ENCODE data around the gene CFAP91. TPM values are rescaled to one million over a fixed set of nuclear protein-coding genes. Genes with fewer than 3 reads are reported as not detected.
"Not testable (repeated sequence)": the region's sequence is repeated elsewhere in the genome, so short reads cannot be mapped to it uniquely, and the experiment has no call there.

Gene CFAP91
- total RNA-seq, 1 experiment from 2014 or later: 1.1 TPM

DNA sequence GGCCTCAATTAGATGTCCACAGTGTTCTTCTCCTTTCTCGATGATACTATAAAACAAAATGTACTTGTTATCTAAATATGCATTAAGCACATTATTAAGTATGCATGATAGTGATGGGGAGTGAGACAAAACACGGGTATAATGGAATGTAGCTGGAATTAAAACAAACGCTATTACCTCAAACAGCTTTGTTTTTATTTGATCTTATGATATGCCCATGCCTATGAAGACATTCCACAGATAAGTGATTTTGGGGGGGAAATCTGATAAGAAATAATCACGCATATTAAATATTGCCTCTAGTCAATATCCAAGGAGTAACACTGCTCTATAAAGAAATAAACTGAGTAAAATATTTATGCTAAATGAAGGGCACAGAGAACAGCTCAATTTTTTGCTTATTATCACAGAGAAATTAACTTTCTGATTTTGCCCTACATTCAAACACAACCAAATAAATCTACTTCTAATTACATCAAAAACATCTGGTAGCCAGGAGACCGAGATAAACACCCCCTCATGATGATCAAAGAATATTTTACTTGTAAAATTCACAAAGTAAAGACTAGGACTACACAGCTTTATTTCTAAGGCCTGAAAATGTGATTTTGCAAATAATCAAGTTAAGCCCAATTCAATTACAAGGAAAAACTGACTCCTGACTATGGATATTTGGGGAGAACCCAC, 27.5 kb upstream of the CFAP91 start:
- DNase-seq: no peak
- H3K9me3 ChIP-seq: no peaks in the 10 kb centered on the region
- no peaks in the 10 kb centered on the region for H3K27me3 ChIP-seq
- H3K36me3 ChIP-seq: peaks cover 8% of the 10 kb centered on the region; the same call in 1 of the 2 replicates
- no peak overlapping the region for H3K4me3 ChIP-seq

DNA sequence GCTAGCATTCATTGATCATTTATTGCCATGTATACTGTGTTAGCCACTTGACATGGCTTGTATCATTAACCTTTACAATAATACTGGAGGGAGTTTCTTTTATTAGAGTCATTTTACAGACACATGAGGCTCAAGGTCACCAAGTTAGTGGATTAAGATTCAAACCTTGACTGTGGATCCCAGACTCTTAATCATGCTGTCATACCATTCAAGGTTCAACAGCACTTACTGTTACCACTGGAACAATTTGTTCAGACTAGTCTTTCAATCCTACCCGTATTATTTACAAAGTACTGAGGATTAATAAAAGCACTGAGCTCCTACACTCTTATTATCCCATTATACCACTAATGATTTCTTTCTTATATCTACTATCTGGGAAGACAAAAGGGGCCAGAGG, 26.8 kb upstream of the CFAP91 start:
- DNase-seq: no peak
- Histone ChIP-seq H3K36me3 (peaks cover 8% of the 10 kb centered on the region; the same call in 1 of the 2 replicates), H3K27me3 (no peaks in the 10 kb centered on the region), H3K9me3 (no peaks in the 10 kb centered on the region), H3K4me3 (peak overlapping the region; percentile 60)

DNA sequence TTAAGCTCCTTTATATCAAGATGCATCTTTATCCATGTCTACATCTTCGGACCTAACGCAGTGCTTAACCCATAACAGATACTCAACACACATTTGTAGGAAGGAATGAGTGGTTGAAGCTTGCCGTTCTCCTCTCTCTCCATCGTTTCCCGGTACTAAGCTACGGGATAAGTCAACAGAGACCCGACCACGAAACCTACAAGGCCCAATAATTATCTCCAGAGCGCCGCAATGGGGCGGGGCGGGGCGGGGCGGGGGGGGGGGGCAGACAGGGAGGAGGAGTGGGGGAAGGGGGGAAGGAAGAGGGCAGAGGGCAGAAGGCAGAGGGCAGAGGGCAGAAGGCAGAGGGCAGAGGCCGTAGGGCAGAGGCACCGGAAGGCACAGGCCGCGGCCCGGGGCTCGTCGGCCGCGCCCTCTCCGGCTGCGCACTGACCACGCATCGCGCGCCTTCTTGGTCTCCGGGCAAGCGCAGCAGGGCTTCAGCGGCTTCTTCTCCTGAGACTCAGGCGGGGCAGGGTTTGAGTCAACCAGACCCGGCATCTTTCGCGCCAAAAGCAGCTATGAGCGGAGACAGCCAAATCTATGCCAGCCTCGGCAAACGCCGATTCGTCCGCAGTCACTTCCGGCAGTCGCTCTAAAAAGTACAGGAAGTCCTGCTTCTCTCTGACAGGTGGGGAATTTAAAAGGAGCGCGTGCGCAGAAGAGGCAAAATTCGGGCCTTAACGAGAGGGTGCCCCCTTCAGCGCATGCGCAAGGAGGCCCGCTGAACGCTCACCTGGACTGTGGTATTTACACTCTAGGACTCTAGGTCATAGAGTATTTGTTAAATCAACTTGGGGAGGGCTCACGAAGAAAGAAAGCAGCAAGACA, 25.8 kb upstream of the CFAP91 start, which contains the start of gene COX17:
TSS of gene COX17 (minus strand) at position 636 of the 870 bp plus-strand sequence. CDS start at position 540, 96 bp downstream.
- peak; percentile 96 for DNase-seq
- Histone ChIP-seq H3K27me3 (no peaks in the 10 kb centered on the region), H3K4me3 (peak within 1 kb of the TSS; percentile 60), H3K9me3 (no peaks in the 10 kb centered on the region), H3K36me3 (peaks cover 8% of the 10 kb centered on the region; the same call in 1 of the 2 replicates)

DNA sequence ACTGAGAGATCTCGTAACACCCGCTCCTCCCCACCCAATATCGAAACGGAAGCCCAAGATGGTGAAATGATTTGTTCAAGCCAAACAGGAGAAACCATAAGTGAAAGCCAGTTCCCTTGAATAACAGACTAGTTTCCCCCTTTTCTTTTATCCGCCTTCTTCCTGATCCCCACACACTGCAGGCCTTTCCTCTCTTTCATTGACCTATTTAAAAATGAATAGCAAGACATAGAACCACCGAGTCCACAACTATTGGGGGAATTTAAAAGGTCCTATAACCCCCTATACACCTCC, 25.2 kb upstream of the CFAP91 start:
- Histone ChIP-seq H3K27me3 (no peaks in the 10 kb centered on the region), H3K9me3 (no peaks in the 10 kb centered on the region), H3K4me3 (peak overlapping the region; percentile 60), H3K36me3 (peaks cover 8% of the 10 kb centered on the region; the same call in 1 of the 2 replicates)
- no peak for DNase-seq

DNA sequence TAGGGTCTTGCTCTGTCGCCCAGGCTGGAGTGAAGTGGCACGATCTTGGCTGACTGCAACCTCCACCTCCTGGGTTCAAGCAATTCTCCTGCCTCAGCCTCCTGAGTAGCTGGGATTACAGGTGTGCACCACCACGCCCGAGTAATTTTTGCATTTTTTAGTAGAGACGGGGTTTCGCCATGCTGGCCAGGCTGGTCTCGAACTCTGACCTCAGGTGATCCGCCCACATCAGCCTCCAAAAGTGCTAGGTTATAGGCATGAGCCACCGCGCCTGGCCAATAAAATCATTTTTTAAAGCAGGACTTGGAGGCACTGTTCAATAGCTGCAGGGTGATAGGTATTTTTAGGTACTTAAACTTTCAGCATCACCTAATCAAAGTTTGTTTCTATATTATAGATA, 24.6 kb upstream of the CFAP91 start:
- H3K4me3 ChIP-seq, H3K27me3 ChIP-seq, H3K9me3 ChIP-seq, H3K36me3 ChIP-seq, DNase-seq: not testable (repeated sequence)

DNA sequence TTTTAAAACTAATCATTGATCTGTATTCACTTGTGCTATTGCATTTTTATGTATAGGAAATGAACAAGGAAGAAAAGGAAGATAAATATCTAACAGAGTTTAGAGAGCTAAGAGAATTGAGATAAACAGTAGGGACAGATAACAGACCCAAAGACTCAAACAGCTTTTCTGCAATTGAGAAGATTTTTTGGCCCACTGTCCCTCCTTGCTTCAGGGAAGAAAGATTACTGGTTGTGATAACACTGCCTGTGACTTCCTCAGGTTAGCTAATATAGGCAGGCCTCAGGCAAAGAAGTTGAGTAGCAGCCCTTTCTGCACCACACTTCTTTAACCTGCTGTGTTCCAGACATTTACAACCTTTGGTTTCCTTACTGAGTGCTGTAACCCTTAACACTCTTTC, 22.9 kb upstream of the CFAP91 start:
- Histone ChIP-seq H3K27me3 (no peaks in the 10 kb centered on the region), H3K4me3 (no peak overlapping the region), H3K36me3 (peaks cover 3% of the 10 kb centered on the region; the same call in 1 of the 2 replicates), H3K9me3 (no peaks in the 10 kb centered on the region)
- no peak for DNase-seq

DNA sequence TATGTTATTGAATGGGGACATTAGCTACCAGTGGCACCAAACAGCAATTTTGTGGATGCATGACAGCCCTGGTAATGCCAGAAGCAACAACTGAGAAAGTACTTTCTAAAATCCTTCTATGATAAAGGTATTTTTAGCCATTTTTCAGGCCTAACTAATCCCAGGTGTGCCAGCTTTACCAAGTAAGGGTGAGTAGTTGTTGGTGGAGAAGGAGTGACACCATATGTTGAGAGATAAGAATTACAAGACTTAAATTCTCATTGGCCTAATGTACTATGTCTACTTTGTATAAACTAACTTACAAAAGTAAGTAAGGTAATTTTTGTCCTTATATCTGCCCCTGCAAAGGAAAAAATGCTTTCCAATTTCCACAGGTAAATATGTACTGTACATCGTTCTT, 21.5 kb upstream of the CFAP91 start:
- Histone ChIP-seq H3K9me3 (no peaks in the 10 kb centered on the region), H3K36me3 (no peaks in the 10 kb centered on the region), H3K4me3 (no peak overlapping the region), H3K27me3 (no peaks in the 10 kb centered on the region)
- no peak for DNase-seq

DNA sequence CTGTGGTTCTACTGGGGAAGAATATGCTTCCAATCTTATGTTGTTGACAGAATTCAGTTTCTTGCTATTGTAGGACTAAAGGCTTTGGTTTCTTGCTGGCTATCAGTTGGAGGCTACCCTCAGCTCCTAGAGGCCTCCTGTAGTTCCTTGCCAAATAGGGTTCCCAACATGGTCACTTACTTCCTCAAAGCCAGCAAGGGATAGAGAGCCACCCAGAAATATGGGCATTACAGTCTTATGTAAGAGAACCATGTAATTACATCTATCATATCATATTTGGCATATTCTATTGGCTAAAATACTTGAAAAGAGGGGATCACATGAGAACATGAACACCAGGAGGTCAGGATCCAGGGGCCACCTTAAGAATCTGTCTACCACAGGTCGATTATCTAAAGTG, 19.4 kb upstream of the CFAP91 start:
- no peaks in the 10 kb centered on the region; the same call in 1 of the 2 replicates for H3K9me3 ChIP-seq
- no peak overlapping the region for H3K4me3 ChIP-seq
- no peaks in the 10 kb centered on the region for H3K36me3 ChIP-seq
- no peak for DNase-seq
- H3K27me3 ChIP-seq: no peaks in the 10 kb centered on the region

DNA sequence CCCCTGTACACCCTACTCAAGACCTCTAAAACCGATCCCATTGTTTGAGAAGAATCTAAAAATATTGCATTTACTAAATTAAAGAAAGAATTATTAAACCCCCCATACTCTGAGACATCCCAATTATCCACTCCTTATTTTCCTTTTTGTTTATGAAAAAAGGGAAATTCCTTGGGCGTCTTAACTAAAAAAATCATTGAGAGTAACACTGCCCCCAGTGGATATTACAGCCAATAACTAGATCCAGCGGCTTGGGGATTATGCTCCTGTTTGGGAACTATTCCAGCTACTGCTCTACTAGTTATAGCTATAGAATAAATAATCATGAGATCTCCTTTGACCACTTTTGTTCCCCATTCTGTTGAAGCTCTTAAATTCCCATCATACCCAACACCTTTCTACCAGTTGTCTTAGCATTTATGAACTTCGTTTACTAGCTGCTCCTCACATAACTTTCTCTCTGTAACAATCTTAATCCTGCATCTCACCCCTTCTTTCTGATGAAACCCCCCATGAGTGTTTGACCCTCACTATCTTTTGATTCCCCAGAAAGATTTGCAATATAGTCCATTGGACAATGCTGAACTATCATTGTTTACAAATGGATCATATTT, 12.7 kb upstream of the CFAP91 start:
- Histone ChIP-seq H3K27me3 (no peaks in the 10 kb centered on the region), H3K9me3 (no peaks in the 10 kb centered on the region; the same call in 1 of the 2 replicates), H3K4me3 (no peak overlapping the region), H3K36me3 (no peaks in the 10 kb centered on the region)
- peak; percentile 7 for DNase-seq

DNA sequence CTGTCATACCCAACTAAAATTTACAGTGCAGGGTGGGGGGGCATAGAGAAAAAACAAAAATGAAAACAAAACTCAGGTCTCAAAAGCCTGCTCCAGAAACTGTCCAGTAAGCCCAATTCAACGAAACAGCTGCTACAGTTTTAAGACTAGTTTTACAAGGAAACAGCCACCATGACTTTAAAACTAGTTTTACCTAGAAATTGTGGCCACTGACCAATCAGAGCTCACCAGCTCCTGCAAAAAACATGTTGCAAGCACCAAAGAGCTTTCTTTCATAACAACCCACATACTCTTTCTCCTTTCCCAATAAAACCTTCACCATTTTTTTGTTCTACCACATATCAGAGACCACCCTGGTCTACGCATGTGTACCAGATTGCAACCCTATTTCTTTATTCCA, 7.3 kb upstream of the CFAP91 start:
- Histone ChIP-seq H3K27me3 (no peaks in the 10 kb centered on the region), H3K9me3 (no peaks in the 10 kb centered on the region), H3K4me3 (no peak overlapping the region), H3K36me3 (no peaks in the 10 kb centered on the region)
- DNase-seq: no peak

DNA sequence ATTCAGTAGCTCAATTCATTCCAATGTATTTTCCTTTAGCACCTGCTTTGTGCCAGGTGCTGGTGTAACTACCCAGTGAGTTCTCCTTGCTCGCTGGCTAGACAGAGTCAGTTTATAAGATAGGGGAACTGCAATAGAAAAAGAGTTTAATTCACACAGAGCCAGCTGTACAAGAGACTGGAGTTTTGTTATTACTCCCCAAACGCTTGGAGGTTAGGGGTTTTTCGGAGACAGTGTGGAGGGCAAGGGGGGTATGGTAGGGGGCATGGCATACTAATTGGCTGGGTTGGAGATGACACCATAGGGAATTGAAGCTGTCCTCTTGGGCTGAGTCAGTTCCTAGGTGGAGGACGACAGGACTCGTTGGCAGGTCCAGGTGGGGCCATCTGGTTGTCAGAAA, 5.4 kb upstream of the CFAP91 start:
- Histone ChIP-seq H3K9me3 (no peaks in the 10 kb centered on the region), H3K36me3 (no peaks in the 10 kb centered on the region), H3K4me3 (no peak overlapping the region), H3K27me3 (no peaks in the 10 kb centered on the region)
- DNase-seq: no peak

DNA sequence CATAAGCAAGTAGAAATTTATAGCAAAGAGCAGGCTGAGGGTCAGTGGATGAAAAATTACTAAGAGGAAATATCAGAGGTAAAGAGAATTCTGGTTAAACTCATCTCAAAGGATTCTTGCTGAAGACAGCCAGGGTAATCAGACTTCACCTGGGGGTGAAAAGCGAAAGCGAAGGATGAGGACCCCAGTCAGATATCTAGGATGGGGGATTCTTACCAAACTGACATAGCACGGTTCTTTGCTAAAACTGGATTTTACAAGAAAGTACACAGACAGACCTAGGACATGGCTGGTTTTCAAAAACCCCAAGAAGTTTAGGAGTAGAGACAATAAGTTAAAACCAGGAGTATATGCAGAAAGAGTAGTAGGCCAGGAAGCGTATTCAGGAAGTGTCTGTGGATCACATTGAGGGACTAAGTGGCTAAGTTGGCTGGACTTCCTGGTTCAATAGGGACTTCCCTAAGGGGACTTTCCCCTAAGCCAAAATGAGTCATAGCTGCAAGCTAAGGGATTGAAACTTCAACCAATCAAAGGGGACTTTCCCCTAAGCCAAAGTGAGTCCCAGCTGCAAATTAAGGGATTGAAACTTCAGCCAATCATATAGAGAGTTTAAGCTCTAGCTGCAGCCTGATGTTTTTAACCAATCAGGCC, 2.4 kb upstream of the CFAP91 start:
- Histone ChIP-seq H3K36me3 (no peaks in the 10 kb centered on the region), H3K27me3 (peaks cover 4% of the 10 kb centered on the region; the same call in 1 of the 2 replicates), H3K9me3 (no peaks in the 10 kb centered on the region), H3K4me3 (no peak overlapping the region)
- peak; percentile 15 for DNase-seq

DNA sequence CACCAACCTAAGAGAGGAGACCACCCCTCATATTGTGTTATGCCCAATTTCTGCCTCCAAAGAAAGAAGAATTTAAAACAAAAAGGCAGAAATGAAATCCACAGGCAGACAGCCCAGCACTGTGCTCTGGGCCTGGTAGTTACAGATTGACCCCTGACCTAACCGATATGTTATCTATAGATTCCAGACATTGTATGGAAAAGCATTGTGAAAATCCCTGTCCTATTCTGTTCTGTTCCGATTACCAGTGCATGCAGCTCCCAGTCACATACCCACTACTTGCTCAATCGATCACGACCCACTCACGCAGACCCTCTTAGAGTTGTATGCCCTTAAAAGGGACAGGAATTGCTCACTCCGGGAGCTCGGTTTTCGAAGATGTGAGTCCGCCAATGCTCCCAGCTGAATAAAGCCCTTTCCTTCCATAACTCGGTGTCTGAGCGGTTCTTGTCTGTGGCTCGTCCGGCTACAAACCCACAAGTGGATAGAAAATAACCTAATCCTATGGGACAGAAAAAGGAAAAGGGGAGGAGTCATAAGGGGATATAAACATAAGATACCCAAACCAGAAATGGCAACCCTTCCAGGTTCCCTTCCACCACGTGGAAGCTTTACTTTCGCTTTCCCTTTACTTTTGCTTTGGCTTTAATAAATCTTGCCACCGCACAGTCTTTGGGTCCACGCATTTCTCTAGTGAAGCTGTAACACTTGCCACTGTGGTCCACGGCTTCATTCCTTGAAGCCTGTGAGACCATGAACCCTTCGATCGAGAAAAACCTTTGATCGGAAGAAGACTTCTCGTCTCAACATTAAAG, 1.7 kb upstream of the CFAP91 start:
- no peak for DNase-seq
- H3K27me3 ChIP-seq: peaks cover 4% of the 10 kb centered on the region; the same call in 1 of the 2 replicates
- H3K36me3 ChIP-seq: no peaks in the 10 kb centered on the region
- no peaks in the 10 kb centered on the region for H3K9me3 ChIP-seq
- H3K4me3 ChIP-seq: peak overlapping the region; percentile 8

DNA sequence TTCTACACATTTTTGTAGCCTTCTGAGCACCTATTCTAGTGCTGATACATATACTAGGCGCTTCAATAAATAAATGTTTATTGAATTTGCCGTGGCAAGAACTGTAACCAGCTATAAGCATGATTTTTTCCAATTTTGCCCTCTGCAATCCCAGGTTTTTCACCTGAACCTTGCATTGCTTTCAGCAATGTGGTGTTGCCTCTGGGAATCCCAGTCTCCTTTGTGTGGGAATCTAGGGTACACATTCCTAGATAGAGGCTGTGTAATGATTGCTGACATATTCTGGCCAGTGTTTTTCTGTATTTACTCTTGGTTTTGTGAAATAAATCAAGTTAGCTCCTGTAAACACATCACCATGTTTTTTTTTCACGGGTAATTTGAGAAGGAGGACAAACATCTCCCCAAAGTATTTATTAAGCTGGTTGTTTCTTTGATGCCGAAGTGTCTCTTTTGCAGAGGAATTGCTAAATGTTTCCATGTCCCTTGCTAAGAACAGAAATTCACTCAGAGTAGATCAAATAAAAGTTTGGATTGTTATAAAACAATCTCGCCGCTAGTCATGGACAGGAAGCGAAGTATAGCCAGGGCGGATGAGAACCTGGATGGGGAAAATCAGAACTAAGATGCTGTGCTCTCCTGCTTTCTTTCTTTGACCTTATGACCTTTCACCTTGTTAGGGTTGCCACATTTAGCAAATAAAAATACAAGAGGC, 1.2 kb downstream of the CFAP91 start:
- Histone ChIP-seq H3K27me3 (peaks cover 4% of the 10 kb centered on the region; the same call in 1 of the 2 replicates), H3K9me3 (no peaks in the 10 kb centered on the region), H3K4me3 (no peak overlapping the region), H3K36me3 (no peaks in the 10 kb centered on the region)
- no peak for DNase-seq

DNA sequence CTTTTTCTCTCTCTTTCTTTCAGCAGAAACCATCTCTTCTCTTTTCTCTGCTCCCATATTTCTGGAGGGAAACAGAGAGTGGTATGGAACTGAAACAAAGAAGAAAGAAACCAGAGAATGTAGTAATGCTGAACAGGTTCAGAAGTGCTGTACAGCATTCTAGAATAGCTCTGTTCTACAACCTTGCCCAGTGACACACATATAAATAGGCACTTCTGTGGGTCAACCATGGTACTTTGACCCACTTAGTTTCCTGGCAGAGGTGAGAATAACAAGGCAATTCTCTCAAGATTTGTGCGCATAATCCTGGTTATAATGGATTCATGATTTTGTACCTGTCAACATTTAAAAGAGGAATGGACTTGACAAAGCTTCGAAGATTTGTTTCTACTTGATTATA, 12.3 kb downstream of the CFAP91 start:
- no peaks in the 10 kb centered on the region for H3K36me3 ChIP-seq
- H3K27me3 ChIP-seq: no peaks in the 10 kb centered on the region
- H3K4me3 ChIP-seq: no peak overlapping the region
- H3K9me3 ChIP-seq: no peaks in the 10 kb centered on the region
- no peak for DNase-seq

DNA sequence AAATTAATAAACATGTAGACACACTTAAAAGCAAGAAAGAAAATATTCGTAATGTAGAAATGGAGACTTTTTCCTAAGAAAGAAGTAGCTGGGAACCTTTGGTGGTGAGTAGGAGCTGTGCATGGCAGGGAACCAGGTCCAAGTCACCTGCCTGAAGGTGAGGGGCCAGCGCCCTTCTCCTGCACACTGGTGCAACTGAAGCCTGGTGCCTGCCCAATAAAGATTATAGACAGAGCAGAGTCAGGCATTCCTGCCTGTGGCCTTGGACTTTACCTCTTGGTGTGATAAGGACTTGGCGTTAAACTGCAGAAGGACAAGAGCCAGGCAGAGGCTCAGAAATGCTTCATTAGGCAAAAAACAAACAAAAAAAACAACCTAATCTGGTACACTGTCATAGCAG, 14.2 kb downstream of the CFAP91 start:
- H3K4me3 ChIP-seq: no peak overlapping the region
- no peaks in the 10 kb centered on the region for H3K27me3 ChIP-seq
- no peaks in the 10 kb centered on the region for H3K9me3 ChIP-seq
- H3K36me3 ChIP-seq: no peaks in the 10 kb centered on the region
- no peak for DNase-seq
